Stimulated activated CD4-positive, alpha-beta T cell treated with anti-CD3 and anti-CD28 coated beads, Interleukin-12 subunit alpha, Interleukin-12 subunit beta, amount 100 ng/mL, for 48 hours (primary cell): ENCODE results near the gene ATXN7.

Experiments used
- DNase-seq, 3 donors: peaks; one replicate each; pipeline ENCODE4 v3.0.0-alpha.2; 2020; ENCODE audit warnings: low read depth in 2 of 3, low spot score in 1 of 3

Gene ATXN7

DNA sequence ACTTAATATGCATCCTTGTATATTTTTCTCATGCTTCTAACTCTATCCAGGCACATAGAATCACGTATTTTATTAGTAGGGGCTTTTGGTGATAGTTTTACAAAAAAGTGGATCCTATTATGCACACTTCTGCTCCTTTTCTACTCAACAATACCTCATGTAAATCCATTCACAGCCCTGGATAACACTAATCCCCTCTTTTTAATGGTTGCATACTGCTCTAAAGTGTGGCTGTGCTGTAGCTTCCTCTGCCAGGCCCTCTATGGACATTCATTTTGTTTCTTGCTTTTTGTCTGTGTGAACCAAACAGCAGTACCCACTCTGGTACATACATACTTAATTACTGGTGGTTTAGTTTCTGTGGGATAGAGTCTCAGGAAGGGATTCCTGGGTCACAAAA lies 99.8 kb downstream of the ATXN7 start:
- no peak for DNase-seq

DNA sequence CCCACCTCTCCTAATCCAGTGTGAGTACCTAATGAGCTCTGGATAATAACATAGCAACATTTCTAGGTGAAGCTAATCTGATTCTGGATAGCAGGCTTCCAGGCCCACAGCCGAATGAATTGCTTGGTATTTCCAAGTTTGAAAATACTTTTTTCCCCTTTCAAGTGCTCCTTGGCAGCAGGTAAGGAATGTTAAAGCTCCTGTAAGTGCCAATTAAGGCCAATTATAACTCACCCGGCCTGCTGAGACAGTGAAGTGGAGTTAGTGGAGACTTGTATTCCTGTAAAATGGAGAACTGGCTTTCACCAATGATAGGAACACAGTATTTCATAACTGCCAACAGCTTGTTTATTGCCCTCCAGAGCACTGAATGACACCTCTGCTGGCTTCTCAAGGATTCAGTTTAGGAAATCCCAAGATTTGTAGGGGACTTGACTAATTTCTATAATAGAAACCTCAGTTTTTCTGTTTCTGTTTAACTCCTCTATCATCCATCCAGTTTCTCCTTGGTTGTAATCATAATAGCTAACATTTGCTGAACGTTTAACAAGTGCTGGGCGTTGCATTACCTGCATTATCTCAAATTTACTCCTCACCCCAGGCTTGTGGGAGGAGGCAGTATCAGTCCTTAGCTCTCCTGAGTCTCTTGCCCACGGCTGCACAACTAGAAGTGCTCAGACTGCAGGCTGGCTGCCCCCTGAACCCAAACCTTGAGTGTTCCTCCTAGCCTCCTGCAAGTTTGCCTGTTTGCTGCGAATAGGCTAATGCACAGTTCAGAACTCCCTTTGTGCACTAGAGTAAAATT lies 101.2 kb downstream of the ATXN7 start:
- no peak for DNase-seq

- no peak for DNase-seq
Observed at GRCh38 chr3:63966007-63966406, 102.3 kb downstream of the ATXN7 start.

- DNase-seq = no peak
Observed at GRCh38 chr3:63966871-63967270, 103.2 kb downstream of the ATXN7 start.

DNA sequence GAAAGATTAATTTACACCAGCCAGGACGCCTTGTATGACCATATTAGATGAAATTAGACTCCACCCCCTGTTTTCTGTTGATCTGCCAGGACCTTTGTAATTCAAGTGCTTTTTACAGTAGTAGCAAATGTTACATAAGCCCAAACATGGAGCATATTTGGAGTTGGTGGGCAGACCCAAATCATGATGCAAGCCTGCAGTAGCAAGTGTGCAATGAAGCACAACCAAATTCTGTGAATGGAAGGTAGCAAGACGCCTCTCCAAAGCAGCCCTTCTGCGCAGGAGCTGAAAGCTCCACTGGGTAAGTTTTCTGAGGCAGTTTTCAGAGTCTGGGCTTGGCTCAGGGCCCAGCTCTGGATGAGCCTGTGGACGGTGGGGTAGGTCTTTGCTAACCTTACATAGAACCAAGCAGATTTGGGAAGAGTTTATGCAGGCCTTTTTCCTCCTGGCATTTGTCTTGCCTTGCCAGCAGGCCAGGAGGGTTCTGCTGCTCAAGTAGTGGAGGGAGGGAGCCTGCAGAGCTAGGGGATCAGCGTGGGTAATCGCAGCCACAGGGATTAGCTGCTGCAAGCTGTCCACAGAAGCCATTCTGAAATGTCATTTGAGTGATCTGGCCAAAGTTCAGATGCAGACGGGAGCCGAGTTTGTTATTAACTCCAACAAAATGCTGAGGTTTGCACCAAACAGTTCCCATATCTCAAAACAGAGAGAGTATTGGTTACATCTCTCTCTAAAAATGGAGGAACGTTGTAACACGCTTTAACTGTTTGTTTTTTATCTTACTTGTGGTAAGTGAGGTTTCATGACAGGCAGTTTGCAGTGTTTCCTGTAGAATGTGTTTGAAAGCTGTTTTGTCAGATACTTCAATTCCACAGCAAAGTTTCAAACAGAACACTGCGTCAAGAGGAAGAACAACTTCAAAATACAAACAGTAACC lies 104.3 kb downstream of the ATXN7 start:
- DNase-seq = no peak

GRCh38 chr3:63968612-63969350 lies 105.1 kb downstream of the ATXN7 start:
- no peak for DNase-seq

DNA sequence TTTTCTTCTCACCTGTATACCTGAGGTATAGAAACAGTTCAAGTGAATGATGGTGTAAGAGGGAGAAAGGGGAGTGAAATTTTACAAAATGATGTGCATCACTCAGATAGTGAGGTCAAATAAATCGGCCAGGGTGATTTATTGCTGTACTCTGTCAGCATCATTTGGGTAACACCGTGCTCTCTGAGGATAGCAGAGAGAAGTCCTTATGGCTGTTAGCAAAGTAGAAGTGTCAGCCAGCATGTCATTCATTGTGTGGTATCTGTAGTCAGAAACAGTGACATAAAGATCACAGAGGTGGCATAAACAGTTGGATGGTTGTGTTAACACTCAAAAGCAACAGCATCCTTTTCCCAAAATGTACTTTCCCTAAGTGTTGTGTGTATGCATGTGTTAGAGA lies 106.2 kb downstream of the ATXN7 start:
- DNase-seq = no peak

DNA sequence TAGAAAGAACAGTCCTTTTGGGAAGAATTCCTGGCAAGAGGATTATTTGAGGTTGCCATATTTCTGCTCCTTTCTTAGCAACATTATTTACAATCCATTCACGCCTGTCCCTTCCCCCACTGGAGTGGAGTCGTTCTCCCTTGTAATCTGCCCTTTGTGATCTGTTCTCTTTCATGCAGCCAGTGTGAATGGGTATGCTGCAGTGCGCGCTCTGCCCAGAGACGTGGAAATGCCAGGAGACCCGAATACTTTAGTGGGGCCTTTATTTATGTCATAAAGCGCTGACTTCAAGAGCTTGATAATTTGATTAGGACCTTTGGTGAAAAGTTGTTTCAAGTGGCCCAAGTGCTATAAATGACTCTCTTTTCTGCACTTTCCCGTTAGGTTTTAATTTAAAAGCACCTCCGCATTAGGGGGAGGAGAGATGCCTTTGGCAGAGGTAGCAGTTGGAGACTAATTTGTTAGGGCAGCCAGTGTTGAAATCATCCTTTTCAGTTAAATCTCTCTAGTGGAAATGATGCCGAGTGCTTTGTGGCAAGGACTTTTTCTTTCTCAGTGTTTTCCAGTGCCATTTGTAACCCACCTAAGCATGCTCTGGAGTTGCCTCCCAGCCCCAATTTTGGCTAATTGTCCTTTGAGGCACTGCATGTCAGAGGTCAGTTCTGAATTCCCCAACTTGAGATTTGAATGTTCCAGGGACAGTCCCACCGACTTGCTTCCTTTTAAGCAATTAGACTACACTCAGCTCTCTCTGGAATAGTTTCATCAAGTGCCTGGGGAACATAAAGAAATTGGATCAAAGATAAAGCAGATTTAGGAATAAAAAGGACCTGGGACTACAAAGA lies 107.2 kb downstream of the ATXN7 start:
- no peak for DNase-seq

DNA sequence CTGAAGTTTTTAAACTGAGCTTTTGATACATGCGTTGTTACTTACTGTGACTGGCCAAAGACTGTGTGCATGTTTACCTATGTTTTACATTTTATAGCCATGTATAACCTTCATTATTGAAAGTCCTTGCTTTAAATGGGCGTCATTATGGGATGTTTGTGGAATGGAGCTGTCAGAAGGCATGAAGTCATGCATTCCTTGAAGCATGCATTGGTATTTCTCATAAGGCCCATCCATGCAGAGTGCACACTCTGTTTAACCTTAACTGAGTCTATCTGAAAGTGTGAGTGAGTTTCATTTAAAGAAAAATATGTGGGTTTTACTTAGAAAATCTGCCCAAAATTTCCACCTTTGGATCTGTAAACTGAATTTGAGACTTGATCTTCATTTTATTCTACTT lies 108.5 kb downstream of the ATXN7 start:
- DNase-seq = no peak

DNA sequence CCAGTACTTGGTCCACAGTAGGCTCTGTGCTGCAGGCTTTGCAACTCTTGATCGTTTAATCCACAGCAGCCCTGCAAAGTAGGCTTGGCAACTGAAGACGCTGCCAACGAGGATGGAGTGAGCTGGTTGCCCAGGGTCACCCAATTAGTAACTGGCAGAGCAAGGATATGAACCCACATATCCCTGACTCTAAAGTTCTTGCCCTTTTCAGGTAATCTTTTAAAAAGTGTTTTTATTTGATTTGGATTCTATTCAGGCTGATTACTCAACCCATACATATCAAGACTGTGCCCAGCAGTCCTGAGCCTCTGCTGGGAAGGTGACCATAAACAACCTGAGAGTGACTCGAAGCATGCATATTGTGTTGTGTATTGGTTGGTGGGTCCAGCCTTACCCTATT lies 109.3 kb downstream of the ATXN7 start:
- no peak for DNase-seq

GRCh38 chr3:63973406-63973805 lies 109.7 kb downstream of the ATXN7 start:
- no peak for DNase-seq

GRCh38 chr3:63974451-63974850 lies 110.8 kb downstream of the ATXN7 start:
- DNase-seq = no peak

DNA sequence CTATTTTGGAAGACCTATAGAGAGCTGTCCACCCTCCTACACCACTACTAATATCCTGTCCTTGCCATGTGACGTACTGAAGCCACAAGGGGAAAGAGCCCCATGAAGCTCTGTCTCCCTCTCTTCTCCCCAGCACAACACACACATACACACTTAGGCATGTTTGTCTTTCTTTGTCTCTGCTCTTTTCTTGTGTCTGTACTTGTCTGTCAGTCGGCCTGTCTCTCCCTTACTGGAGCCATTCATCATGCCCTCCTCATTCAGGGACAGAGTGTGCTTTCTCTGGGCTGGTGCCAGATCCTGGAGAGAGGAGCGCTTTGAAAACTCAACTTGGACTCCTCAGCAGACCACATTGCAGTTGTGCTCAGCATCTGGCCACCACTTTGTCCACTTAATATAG lies 112.1 kb downstream of the ATXN7 start:
- DNase-seq = no peak

- DNase-seq = no peak
Observed at GRCh38 chr3:63976161-63976871, 112.6 kb downstream of the ATXN7 start.

- no peak for DNase-seq
Observed at GRCh38 chr3:63976872-63977200, 113.2 kb downstream of the ATXN7 start.

GRCh38 chr3:63977893-63978292 lies 114.2 kb downstream of the ATXN7 start:
- no peak for DNase-seq

DNA sequence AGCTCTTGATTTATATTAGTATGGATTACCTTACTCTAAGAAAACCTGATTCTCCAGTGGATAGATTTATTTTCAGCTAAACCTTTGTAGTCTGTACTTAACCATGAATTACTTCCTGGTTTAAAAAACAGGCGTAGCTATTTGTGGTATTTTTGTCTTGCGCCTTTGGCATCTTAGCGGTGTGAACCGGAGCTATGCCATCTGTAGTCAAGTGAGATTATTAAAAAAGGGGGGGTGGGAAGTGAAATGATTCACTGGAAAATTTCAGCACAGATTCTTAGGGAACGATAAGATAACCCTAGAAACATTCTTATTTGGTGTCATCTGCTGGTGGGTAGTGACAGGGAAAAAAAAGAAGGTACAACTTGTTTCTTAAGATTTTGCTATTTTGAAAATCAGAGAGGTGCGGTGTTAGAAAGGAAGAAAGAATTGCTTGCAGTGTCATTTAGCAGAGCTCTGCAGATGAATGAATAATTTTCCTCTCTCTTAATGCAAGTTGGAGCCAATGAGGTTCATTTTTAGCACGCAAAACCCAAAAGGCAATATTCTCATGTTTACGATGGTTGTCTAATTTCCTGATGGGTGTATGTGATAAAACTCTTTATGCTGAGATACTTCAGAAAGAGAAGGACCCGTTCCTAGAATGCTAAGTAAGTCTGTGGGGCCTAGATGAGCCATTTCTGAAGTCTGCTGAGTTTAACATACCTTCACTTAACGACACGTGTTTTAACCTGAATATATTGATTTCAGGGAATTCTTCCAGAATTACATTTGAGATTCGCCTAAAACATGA lies 115.6 kb downstream of the ATXN7 start:
- no peak for DNase-seq

GRCh38 chr3:63980019-63980418 lies 116.4 kb downstream of the ATXN7 start:
- no peak for DNase-seq

- DNase-seq = no peak
Observed at GRCh38 chr3:63980830-63981498, 117.3 kb downstream of the ATXN7 start.
